Loucy (cell line): Measurements from ENCODE around the gene AQP3.

Experiments
- EZH2phosphoT487 ChIP-seq: fragments of 200-600 bp; IDR thresholded peaks from 2 replicates; pipeline ENCODE4 v1.6.1; 2018; ENCODE audit warnings: antibody characterized with exemption, mild to moderate bottlenecking, moderate library complexity, borderline replicate concordance
- TF ChIP-seq, protein P1 (sequence below): fragments of 200-600 bp; sonication (generic); conservative IDR thresholded peaks from 2 replicates; pipeline ENCODE4 v1.5.1; 2014; ENCODE audit warnings: mild to moderate bottlenecking, antibody characterized with exemption, low read length

- TF ChIP-seq, protein P1, sequence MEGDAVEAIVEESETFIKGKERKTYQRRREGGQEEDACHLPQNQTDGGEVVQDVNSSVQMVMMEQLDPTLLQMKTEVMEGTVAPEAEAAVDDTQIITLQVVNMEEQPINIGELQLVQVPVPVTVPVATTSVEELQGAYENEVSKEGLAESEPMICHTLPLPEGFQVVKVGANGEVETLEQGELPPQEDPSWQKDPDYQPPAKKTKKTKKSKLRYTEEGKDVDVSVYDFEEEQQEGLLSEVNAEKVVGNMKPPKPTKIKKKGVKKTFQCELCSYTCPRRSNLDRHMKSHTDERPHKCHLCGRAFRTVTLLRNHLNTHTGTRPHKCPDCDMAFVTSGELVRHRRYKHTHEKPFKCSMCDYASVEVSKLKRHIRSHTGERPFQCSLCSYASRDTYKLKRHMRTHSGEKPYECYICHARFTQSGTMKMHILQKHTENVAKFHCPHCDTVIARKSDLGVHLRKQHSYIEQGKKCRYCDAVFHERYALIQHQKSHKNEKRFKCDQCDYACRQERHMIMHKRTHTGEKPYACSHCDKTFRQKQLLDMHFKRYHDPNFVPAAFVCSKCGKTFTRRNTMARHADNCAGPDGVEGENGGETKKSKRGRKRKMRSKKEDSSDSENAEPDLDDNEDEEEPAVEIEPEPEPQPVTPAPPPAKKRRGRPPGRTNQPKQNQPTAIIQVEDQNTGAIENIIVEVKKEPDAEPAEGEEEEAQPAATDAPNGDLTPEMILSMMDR = no peak
- TF ChIP-seq EZH2phosphoT487 = no peak
These were observed 11.5 kb downstream of the AQP3 start for GRCh38 chr9:33435821-33436277.
